Nucleus accumbens (tissue), 56 donors: Measurements from ENCODE around the gene HDAC9.

Experiments
- DNase-seq, 56 donors: peaks; one replicate each; lab custom pipeline; 2025; lab: John Stamatoyannopoulos, UW

The HDAC9 gene

GRCh38 chr7:18495412-18496340, at the start of gene HDAC9:
TSS of gene HDAC9 (plus strand) at chr7:18495749. CDS start at chr7:18496303, 554 bp downstream.
- peak in 50 of 56 donors; percentile 10 to 82 (median 50) for DNase-seq

GRCh38 chr7:18445916-18446520, 49.5 kb upstream of the HDAC9 start:
- DNase-seq = peak in 1 of 56 donors; percentile 1

DNA sequence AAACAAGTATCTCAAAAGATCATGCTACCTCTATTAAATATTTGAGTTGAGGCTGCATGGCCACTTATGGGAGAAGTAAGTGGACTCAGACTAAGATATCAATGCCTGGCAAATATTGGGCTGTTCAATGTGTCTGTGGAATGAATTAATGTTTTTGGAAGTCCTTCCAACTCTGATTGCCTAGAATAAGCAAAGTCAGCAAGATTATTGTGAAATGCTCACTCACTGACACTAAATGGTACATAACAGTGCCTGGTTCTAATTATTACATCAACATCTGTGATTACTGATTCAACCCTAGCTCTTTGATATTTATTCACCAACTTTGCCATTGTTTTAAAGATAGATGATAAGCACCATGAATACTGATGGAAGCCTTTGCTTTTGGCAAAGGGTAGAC, 45.5 kb upstream of the HDAC9 start:
- DNase-seq = no peak

GRCh38 chr7:18455606-18456005, 39.9 kb upstream of the HDAC9 start:
- DNase-seq = no peak

DNA sequence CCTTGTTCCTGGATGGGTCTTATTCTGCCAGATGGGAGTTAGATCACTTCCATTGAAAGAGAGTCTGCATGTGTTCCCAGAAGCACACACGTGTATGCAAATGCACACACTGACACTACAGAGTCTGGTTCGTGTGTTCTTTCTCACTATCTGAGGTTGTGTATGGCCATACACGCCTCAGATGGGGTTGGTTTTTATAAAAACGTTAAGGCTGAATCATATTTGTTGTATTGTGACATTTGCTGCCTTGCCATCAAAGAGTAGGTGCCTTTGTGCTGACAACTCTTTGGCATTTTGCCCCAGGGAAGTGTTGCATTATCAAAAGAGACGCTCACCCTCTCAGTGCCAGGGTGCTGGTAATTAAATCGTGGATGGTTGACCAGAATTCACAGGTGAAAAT, 37.7 kb upstream of the HDAC9 start:
- no peak for DNase-seq

DNA sequence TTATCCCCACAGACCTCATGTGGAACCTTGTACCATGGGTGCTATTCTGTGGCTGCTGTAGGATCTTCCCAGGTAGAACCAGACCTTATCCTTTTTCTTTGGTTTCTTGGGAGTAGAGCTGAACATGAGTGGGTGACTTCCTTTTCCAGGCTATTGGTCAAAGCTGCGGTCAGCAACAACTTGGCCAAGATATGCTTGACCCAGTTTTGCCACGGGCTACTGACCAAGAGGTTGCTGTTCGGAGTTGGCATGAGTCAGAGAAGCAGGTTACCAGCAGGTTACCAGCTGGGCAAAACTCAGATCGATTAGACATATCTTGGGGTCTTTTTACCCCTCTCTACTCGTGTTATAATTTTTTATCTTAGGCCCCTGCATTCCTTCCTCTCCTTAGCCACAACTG, 36.7 kb upstream of the HDAC9 start:
- DNase-seq = no peak

- no peak for DNase-seq
Observed at GRCh38 chr7:18459484-18460245, 35.9 kb upstream of the HDAC9 start.

GRCh38 chr7:18461785-18462467, 33.6 kb upstream of the HDAC9 start:
- DNase-seq = no peak

GRCh38 chr7:18464830-18465229, 30.7 kb upstream of the HDAC9 start:
- DNase-seq = no peak

DNA sequence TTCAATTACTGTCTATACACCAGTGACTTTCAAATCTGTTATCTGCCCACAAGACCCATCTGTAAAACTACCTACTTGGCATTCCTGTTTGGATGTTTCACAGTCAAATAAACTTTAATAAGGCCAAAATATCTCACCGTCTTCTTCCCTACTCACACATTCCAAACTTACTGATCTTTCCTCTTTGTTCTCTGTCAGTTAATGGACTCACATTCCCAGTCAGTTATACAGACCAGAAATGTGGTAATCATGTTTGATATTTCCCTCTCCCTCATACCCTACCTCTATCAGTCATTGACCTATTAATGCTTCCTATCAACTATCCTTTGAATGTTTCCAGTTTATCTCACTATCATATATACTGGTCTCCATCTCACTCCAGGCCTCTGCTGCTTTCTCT, 28.5 kb upstream of the HDAC9 start:
- no peak for DNase-seq

DNA sequence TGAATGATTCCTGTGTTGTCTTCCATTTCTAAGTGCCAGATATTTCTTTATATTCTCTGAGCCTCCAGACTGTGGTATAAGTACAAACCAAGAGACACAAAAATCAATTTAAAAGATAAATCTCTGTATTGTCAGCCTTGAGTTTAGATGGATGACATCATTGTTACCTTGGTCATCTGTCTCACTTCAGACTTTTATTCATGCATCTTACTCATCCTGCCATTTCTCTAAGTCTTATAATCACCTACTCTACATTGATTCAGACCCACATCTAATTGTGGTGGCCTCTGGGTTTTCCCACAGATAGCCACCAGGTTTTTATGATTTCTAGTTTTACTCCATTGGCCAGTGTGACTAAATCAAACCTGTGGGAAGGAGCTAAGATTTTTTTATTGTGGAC, 26.8 kb upstream of the HDAC9 start:
- DNase-seq = no peak

DNA sequence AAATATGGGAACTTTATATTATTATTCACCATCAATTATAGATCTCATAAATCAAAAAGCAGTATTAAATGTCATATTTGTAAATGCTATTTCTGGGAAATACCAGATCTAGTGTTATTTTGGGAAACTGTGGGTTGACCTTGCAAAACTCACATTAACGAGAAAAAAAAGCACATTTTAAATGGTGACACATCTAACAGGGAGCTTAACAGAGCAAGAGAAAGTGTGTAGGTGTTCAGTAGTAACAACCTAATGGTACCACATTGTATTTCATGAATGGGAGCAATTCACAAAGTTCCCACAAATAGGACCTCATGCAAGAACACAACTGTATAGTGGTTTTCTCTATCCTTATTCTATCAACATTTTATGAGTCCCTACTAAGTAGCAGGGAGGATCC, 26.2 kb upstream of the HDAC9 start:
- DNase-seq = no peak

DNA sequence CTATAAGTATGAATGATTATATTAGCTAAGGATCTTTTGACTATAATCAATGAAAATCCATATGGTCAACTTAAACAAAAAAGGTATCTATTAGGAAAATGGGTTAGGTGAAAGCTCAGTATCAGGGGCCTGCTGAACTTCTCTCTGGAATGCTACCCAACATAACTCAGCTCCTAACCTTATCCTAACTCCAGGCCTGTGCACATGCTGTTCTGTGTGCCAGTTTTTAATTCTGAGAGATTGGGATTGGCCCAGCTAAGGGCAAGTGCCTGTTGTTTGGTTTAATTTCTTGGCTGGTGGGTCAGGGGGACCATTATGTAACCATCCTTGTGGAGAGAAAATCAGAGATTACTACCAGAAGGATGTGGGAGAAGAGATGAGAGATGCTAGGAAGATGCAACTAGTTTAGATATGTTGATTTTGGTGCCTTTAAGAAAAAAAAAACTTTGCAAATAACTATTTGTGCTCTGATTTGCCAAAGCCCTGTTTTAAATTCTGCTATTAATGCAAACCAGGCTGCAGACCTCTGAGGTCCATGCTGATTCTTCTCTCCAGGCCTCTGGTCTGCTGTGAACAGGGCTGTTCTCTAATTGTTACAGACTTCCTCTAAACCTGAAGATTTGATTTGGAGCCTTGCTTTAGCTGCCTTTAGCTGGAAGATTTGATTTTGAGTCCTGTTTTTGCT, 23.9 kb upstream of the HDAC9 start:
- DNase-seq = no peak

DNA sequence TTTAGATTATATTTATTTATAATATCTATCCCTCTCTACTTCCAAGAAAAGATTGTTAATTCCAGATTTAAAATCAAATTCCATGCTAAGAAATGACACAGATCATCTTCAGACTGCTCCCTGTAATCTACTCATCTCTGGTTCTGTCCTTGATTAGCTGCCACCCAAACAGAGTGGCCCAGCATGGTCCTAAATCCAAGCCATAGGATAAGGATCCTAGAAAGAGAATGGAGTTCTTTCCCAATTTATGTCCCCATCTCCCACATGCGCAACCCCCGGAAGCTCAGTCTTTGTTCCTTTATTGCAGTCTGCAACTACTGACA, 23.4 kb upstream of the HDAC9 start:
- no peak for DNase-seq

DNA sequence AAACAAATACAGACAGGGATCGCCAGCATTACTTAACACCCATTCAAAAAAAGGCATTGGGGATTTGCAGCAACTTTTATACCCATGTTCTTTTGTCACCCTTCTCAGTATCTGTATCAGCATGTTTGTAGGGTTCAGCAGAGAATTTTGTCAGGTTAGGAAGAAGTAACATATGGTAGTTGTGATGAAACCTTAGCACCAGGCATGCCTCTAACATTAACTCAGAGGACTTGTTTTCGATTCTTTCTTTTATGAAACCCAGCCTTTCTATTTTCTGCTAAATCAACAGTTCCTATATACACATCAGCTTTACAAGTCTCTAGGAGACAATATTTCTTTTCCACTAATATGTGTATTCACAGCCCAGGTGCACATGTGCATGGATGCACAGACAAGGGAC, 22.4 kb upstream of the HDAC9 start:
- no peak for DNase-seq

GRCh38 chr7:18474944-18475343, 20.6 kb upstream of the HDAC9 start:
- peak in 1 of 56 donors; percentile 20 for DNase-seq

DNA sequence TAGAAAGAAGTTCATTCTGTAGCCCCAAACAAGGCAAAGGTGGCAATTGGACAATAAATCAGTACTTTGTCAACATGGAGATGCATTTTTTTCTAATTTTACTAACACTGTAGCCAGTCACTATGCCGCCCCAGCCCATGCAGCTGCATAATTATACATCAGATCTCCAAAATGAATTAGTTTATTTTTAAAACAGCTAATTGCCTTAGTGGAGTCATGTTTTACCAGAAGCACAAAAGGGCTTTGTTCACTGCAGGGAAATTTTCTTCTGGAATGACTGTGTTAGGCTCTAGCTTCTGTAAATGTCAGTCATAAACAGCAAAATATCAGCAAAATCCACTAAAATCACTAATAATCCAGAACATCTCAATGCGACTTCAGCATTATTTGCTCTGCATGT, 20.1 kb upstream of the HDAC9 start:
- DNase-seq = peak in 8 of 56 donors; percentile 8 to 42 (median 18)

GRCh38 chr7:18481776-18482175, 13.8 kb upstream of the HDAC9 start:
- DNase-seq = no peak

DNA sequence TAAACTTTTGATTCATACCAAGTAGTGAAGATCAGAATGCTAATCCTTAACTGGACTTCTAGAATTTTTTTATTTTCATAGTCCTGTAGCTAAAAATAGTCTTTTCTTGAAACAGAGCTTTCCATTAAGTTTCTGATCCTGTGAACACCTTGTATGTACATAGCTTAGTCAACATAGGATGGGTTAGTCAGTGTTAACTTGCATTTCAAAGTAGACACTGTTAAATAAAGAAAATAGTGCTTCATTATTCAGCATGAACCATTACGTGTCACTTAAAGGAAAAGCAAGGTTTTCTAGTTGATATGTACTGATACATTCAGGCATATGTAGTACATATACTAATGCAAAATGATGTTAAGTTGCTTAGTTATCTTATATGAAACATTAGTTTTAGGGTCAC, 7.5 kb upstream of the HDAC9 start:
- DNase-seq = no peak

DNA sequence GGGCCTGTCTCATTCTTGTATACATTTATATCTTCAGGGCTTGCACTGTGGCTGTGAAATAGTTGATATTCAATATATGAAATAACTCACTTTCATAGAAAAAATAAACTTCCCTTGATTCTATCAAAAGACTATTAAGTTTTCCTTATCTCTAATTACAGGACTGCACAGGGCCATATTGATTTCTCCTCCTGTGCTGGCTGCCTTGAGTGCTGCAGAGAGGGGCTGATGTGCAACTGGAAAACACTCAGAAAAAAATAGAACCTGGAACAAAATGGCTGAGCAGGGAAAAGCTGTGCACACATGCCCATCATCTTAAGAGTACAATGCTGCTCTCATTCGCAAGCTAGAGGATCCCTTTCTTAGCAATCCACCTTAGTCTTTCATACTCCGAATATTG, 5.9 kb upstream of the HDAC9 start:
- DNase-seq = no peak
